Measurements from ENCODE around the gene PALLD.

DNA sequence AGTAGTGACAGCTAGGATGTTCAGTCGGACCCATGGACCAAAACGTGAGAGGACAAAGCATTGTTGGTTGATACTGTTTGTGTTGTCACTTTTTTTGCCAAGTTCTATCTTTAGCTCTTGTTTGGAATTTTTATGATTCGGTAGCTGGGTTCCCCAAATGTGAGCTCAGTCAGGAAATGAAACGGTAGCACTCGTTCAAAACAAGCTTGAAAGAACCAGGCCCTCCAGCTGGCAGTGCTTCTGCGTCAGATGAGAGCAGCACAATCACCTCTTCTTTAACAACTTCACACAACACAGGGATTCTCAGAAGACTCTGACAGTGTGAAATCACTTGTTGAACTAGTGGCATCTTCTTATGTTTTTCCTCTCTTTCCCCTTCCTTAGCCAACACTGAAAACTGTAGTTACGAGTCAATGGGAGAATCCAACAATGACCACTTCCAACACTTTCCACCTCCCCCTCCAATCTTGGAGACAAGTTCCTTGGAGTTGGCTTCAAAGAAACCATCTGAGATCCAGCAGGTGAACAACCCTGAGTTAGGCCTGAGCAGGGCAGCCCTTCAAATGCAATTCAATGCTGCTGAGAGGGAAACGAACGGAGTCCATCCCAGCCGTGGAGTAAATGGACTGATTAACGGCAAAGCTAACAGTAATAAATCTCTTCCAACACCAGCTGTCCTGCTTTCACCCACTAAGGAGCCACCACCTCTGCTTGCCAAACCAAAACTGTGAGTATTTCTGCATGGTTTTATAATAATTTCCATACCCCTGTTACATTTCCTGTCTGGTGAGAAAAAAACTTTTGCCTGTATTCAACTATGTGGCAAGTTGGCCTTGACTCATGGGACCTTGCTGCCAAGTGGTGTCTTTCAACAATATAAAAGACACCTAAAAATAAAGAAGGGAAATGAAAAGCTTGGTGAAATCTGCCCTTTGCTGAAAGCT is 214.6 kb downstream of the PALLD start:
- TF ChIP-seq, protein P1, sequence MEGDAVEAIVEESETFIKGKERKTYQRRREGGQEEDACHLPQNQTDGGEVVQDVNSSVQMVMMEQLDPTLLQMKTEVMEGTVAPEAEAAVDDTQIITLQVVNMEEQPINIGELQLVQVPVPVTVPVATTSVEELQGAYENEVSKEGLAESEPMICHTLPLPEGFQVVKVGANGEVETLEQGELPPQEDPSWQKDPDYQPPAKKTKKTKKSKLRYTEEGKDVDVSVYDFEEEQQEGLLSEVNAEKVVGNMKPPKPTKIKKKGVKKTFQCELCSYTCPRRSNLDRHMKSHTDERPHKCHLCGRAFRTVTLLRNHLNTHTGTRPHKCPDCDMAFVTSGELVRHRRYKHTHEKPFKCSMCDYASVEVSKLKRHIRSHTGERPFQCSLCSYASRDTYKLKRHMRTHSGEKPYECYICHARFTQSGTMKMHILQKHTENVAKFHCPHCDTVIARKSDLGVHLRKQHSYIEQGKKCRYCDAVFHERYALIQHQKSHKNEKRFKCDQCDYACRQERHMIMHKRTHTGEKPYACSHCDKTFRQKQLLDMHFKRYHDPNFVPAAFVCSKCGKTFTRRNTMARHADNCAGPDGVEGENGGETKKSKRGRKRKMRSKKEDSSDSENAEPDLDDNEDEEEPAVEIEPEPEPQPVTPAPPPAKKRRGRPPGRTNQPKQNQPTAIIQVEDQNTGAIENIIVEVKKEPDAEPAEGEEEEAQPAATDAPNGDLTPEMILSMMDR (IDR thresholded peaks at IDR 0.05), result no peak
- TF ChIP-seq POLR2A (IDR thresholded peaks at IDR 0.05), result no peak

Data from gastroesophageal sphincter (tissue), 3 donors.